ENCODE measurements around the gene TP53I3.

- no peak for TF ChIP-seq CTCF (IDR thresholded peaks at IDR 0.05)
- TF ChIP-seq ZFX (IDR thresholded peaks at IDR 0.05; ENCODE audit: borderline replicate concordance): no peak
These were observed 30.4 kb upstream of the TP53I3 start for GRCh38 chr2:24115057-24115456.
